OCI-LY1 (cell line): Measurements from ENCODE around the gene MRPL53.
"Not testable (repeated sequence)": the region's sequence is repeated elsewhere in the genome, so short reads cannot be mapped to it uniquely, and the experiment has no call there.

ENCODE experiments used
- H2AFZ ChIP-seq: fragments of 200-600 bp; sonication (generic), shearing (Covaris generic); 2 replicates; pipeline ENCODE4 v1.6.0; 2014; ENCODE audit warnings: antibody characterized with exemption, mild to moderate bottlenecking, low read length
- H3F3A ChIP-seq: fragments of 200-600 bp; sonication (generic), shearing (Covaris generic); 2 replicates; pipeline ENCODE4 v1.6.0; 2014; ENCODE audit warnings: mild to moderate bottlenecking, antibody characterized with exemption, low read length, moderate library complexity; ENCODE audit not compliant: insufficient read depth
- H3K27ac ChIP-seq: fragments of 200-600 bp; sonication (generic); 2 replicates; pipeline ENCODE4 v1.5.1; 2014; ENCODE audit warnings: low read length, mixed run types, mild to moderate bottlenecking, low read depth; ENCODE audit not compliant: poor library complexity, severe bottlenecking
- H3K27me3 ChIP-seq: fragments of 200-600 bp; sonication (generic); 2 replicates; pipeline ENCODE4 v1.6.0; 2014; ENCODE audit warnings: antibody characterized with exemption, mild to moderate bottlenecking, low read length, moderate library complexity; ENCODE audit not compliant: insufficient read depth
- H3K36me3 ChIP-seq: fragments of 200-600 bp; sonication (generic); 2 replicates; pipeline ENCODE4 v1.6.1; 2014; ENCODE audit warnings: mild to moderate bottlenecking, antibody characterized with exemption, low read length, moderate library complexity, mixed read lengths; ENCODE audit not compliant: insufficient read depth
- H3K4me1 ChIP-seq: fragments of 200-600 bp; sonication (generic); 2 replicates; pipeline ENCODE4 v1.5.1; 2014; ENCODE audit warnings: mild to moderate bottlenecking, low read length, moderate library complexity; ENCODE audit not compliant: insufficient read depth, severe bottlenecking
- H3K4me2 ChIP-seq: fragments of 200-600 bp; sonication (generic), shearing (Covaris generic); 2 replicates; pipeline ENCODE4 v1.6.1; 2014; ENCODE audit warnings: low read length
- H3K4me3 ChIP-seq: fragments of 200-600 bp; sonication (generic); 2 replicates; pipeline ENCODE4 v1.5.1; 2014; ENCODE audit warnings: low read length, low read depth, mild to moderate bottlenecking, mixed read lengths; ENCODE audit not compliant: poor library complexity, severe bottlenecking
- H3K79me2 ChIP-seq: fragments of 200-600 bp; shearing (Covaris generic); 2 replicates; pipeline ENCODE4 v1.6.1; 2016; ENCODE audit warnings: mixed run types, low read length, mixed read lengths; ENCODE audit not compliant: insufficient read depth
- H3K9ac ChIP-seq: fragments of 200-600 bp; sonication (generic), shearing (Covaris generic); 2 replicates; pipeline ENCODE4 v1.6.1; 2014; ENCODE audit warnings: mild to moderate bottlenecking, low read length, mixed read lengths
- H3K9me2 ChIP-seq: fragments of 200-600 bp; sonication (generic), shearing (Covaris generic); 2 replicates; pipeline ENCODE4 v1.6.1; 2014; ENCODE audit warnings: low read depth, mild to moderate bottlenecking, low read length, mixed read lengths
- H3K9me3 ChIP-seq: fragments of 200-600 bp; shearing (Covaris generic); 2 replicates; pipeline ENCODE4 v1.6.1; 2014; ENCODE audit warnings: low read length, mixed read lengths
- H4K20me1 ChIP-seq: fragments of 200-600 bp; sonication (generic), shearing (Covaris generic); 2 replicates; pipeline ENCODE4 v1.6.0; 2016; ENCODE audit warnings: mild to moderate bottlenecking, low read length; ENCODE audit not compliant: insufficient read depth
- CTCF ChIP-seq: fragments of 200-600 bp; sonication (generic), shearing (Covaris generic); IDR thresholded peaks from 2 replicates; pipeline ENCODE4 v1.5.1; 2017; ENCODE audit warnings: mild to moderate bottlenecking, antibody characterized with exemption, low read length, moderate library complexity, mixed read lengths
- EZH2 ChIP-seq: fragments of 200-600 bp; sonication (generic), shearing (Covaris generic); IDR thresholded peaks from 2 replicates; pipeline ENCODE4 v1.8.0; 2017; ENCODE audit warnings: borderline replicate concordance, mixed run types, mild to moderate bottlenecking, antibody characterized with exemption, low read length, moderate library complexity, mixed read lengths

MRPL53 gene

GRCh38 chr2:74471332-74472065 lies 981 bp downstream of the MRPL53 start:
- H3K27ac ChIP-seq: peak overlapping the region; percentile 89
- H2AFZ ChIP-seq: no peak overlapping the region

GRCh38 chr2:74470742-74471141 lies 1.7 kb downstream of the MRPL53 start:
- H2AFZ ChIP-seq, H3F3A ChIP-seq, H3K9me3 ChIP-seq, H3K27me3 ChIP-seq, H4K20me1 ChIP-seq, H3K9me2 ChIP-seq, H3K4me3 ChIP-seq, H3K79me2 ChIP-seq, H3K9ac ChIP-seq, H3K27ac ChIP-seq, H3K4me2 ChIP-seq: not testable (repeated sequence)
- H3K36me3 ChIP-seq: peaks cover 17% of the 10 kb centered on the region
- peaks cover 30% of the 10 kb centered on the region for H3K4me1 ChIP-seq

More at GRCh38 chr2:74471332-74472065, 981 bp downstream of the MRPL53 start:
- H3K36me3 ChIP-seq: peaks cover 17% of the 10 kb centered on the region
- no peaks in the 10 kb centered on the region for H3K79me2 ChIP-seq
- no peaks in the 10 kb centered on the region for H4K20me1 ChIP-seq
- no peaks in the 10 kb centered on the region for H3K27me3 ChIP-seq
- H3K4me3 ChIP-seq: peak overlapping the region; percentile 84
- H3F3A ChIP-seq: no peaks in the 10 kb centered on the region
- H3K4me1 ChIP-seq: peaks cover 23% of the 10 kb centered on the region
- peak overlapping the region; percentile 85 for H3K9ac ChIP-seq
- TF ChIP-seq CTCF (no peak), EZH2 (no peak)
- no peaks in the 10 kb centered on the region for H3K9me3 ChIP-seq
- H3K9me2 ChIP-seq: no peaks in the 10 kb centered on the region
- H3K4me2 ChIP-seq: peak overlapping the region; percentile 99

- H4K20me1 ChIP-seq: no peaks in the 10 kb centered on the region
- peak overlapping the region; percentile 88 for H3K4me2 ChIP-seq
- H3K9ac ChIP-seq: peak overlapping the region; percentile 95
- peak overlapping the region; percentile 90 for H3K4me3 ChIP-seq
- no peaks in the 10 kb centered on the region for H3K27me3 ChIP-seq
- H3K36me3 ChIP-seq: peaks cover 28% of the 10 kb centered on the region; the same call in 1 of the 2 replicates
- no peaks in the 10 kb centered on the region for H3F3A ChIP-seq
- peaks cover 25% of the 10 kb centered on the region for H3K4me1 ChIP-seq
- no peaks in the 10 kb centered on the region for H3K9me3 ChIP-seq
- H2AFZ ChIP-seq: no peak overlapping the region
- TF ChIP-seq CTCF (no peak), EZH2 (no peak)
- H3K27ac ChIP-seq: peak overlapping the region; percentile 31
- H3K79me2 ChIP-seq: peaks cover 4% of the 10 kb centered on the region; the same call in 1 of the 2 replicates
- no peaks in the 10 kb centered on the region for H3K9me2 ChIP-seq
These were observed 8.1 kb downstream of the MRPL53 start for GRCh38 chr2:74464406-74464805.

GRCh38 chr2:74462786-74463105 lies 9.7 kb downstream of the MRPL53 start:
- no peak overlapping the region for H3K4me2 ChIP-seq

More at GRCh38 chr2:74462786-74463105, 9.7 kb downstream of the MRPL53 start:
- Histone ChIP-seq H3F3A (no peaks in the 10 kb centered on the region), H3K79me2 (peaks cover 4% of the 10 kb centered on the region; the same call in 1 of the 2 replicates), H4K20me1 (no peaks in the 10 kb centered on the region), H3K36me3 (peaks cover 28% of the 10 kb centered on the region; the same call in 1 of the 2 replicates), H3K9me2 (no peaks in the 10 kb centered on the region), H3K27ac (no peak overlapping the region), H3K4me1 (peaks cover 33% of the 10 kb centered on the region), H3K27me3 (no peaks in the 10 kb centered on the region), H3K9me3 (no peaks in the 10 kb centered on the region), H2AFZ (no peak overlapping the region), H3K9ac (no peak overlapping the region), H3K4me3 (no peak overlapping the region)
- no peak for TF ChIP-seq EZH2
- TF ChIP-seq CTCF: no peak
